Lower leg skin (tissue), 3 donors: ENCODE results near the gene AK5.
"Not testable (repeated sequence)": the region's sequence is repeated elsewhere in the genome, so short reads cannot be mapped to it uniquely, and the experiment has no call there.

Experiments used
- CTCF ChIP-seq, 3 donors: fragments of 450-650 bp; IDR thresholded peaks; one replicate each; pipeline ENCODE4 v1.5.1; 2016; ENCODE audit warnings: antibody characterized with exemption in 3 of 3, mild to moderate bottlenecking in 3 of 3, moderate library complexity in 2 of 3
- POLR2A ChIP-seq, 2 donors: fragments of 450-650 bp; IDR thresholded peaks; one replicate each; pipeline ENCODE4 v1.6.1; 2016 to 2017; ENCODE audit warnings: antibody characterized with exemption in 2 of 2, mild to moderate bottlenecking in 1 of 2, moderate library complexity in 1 of 2

GRCh38 chr1:77312364-77312763, 30.5 kb downstream of the AK5 start:
- TF ChIP-seq CTCF, POLR2A (IDR thresholded peaks at IDR 0.05): not testable (repeated sequence)
